Right lobe of liver (tissue), 4 donors: ENCODE measurements around the gene APOL3.

ENCODE experiments used
- CTCF ChIP-seq, 4 donors: fragments of 200-600 bp in 3 of 4; fragments of 450-650 bp in 1 of 4; IDR thresholded peaks; one replicate each; pipeline versions ENCODE4 v1.5.1 to v1.8.0; 2016 to 2022; ENCODE audit warnings: antibody characterized with exemption in 4 of 4, mild to moderate bottlenecking in 2 of 4
- POLR2A ChIP-seq: fragments of 450-650 bp; IDR thresholded peaks from one replicate; pipeline ENCODE4 v1.6.1; 2017; ENCODE audit warnings: antibody characterized with exemption, mild to moderate bottlenecking
- donor health status: DM: no; HTN: no; CAD: no.
- donor health status: DM: no; HTN: no; CAD: no.
- donor health status: DM: no; HTN: yes; CAD: no.

- TF ChIP-seq CTCF (IDR thresholded peaks at IDR 0.05), result no peak
- no peak for TF ChIP-seq POLR2A
Measured at GRCh38 chr22:36204632-36205015, 44.1 kb upstream of the APOL3 start.
